ENCODE measurements around the gene ATP2B3. TPM values are rescaled to one million over a fixed set of nuclear protein-coding genes. Genes with fewer than 3 reads are reported as not detected.

The ATP2B3 gene
- total and polyA plus RNA-seq, 10 of the 15 experiments (the other 5 are each of a cell fraction or from before 2014, with no cell fraction given), result 0.01 TPM; not detected in 9

- H3K4me1 ChIP-seq (ENCODE audit: control insufficient read depth, insufficient read depth, low read length), result no peaks in the 10 kb centered on the region
- 42% methylated on average over 10 of the region's 10 CpGs for WGBS (ENCODE audit: insufficient coverage, insufficient replicate concordance, low lambda C conversion rate, missing lambda C conversion rate)
- CTCF ChIA-PET, result interaction anchor here (0.9 to 2.0 kb wide), 3 partner anchors 12 to 195 kb away, joined by 3 to 5 read pairs (median 3); no protein-coding TSS in a partner anchor
- H3K79me2 ChIP-seq (ENCODE audit: control insufficient read depth, insufficient read depth, low read length), result peaks cover 6% of the 10 kb centered on the region
- RAD21 ChIA-PET (ENCODE audit: unreplicated experiment), result no interaction called here
- no peaks in the 10 kb centered on the region for H3K9me3 ChIP-seq (replicated peaks; ENCODE audit: control insufficient read depth, insufficient read depth, low read length)
- POLR2A ChIA-PET, result no interaction called here
- no peak overlapping the region for H3K9ac ChIP-seq (ENCODE audit: control insufficient read depth, insufficient read depth, low read length)
- DNase-seq (ENCODE audit: low read depth, low spot score), result no peak
- H4K20me1 ChIP-seq (ENCODE audit: control insufficient read depth, insufficient read depth), result no peaks in the 10 kb centered on the region
- no peak overlapping the region for H3K4me3 ChIP-seq
- H3K4me2 ChIP-seq (ENCODE audit: control insufficient read depth, insufficient read depth), result no peak overlapping the region
- H3K27ac ChIP-seq (ENCODE audit: control insufficient read depth, insufficient read depth), result no peak overlapping the region
- no TSS peak for BruUV-seq (replicated peaks)
- in situ Hi-C loops (cut with MboI), result no loop called here
- H3K27me3 ChIP-seq (replicated peaks in 1 of 2; ENCODE audit: control insufficient read depth in 2 of 2, insufficient read depth in 2 of 2, low read length in 1 of 2), result no peaks in the 10 kb centered on the region; a peak in 1 of 4 replicates
- TF ChIP-seq FOS (IDR thresholded peaks at IDR 0.05; ENCODE audit: borderline replicate concordance, extremely low read depth, insufficient read length) (no peak), MEF2A (IDR thresholded peaks at IDR 0.05; ENCODE audit: insufficient read depth, low read depth, low read length) (no peak)
- SMC1A ChIA-PET (ENCODE audit: uncharacterized antibody, unreplicated experiment), result interaction anchor here (0.6 kb wide), 1 partner anchor 380 kb away, joined by 3 read pairs; no protein-coding TSS in a partner anchor
- no peak overlapping the region for H2AFZ ChIP-seq (ENCODE audit: control insufficient read depth, low read depth, low read length)
- ATAC-seq, result no peak
- FAIRE-seq, result no peak
- no peaks in the 10 kb centered on the region; a peak in 2 of 4 replicates for H3K36me3 ChIP-seq (ENCODE audit: control insufficient read depth in 2 of 2, insufficient read depth in 2 of 2, low read length in 1 of 2)
- intact Hi-C loops (cut with micrococcal nuclease; ENCODE audit: unreplicated experiment), result no loop called here
Observed at GRCh38 chrX:153473126-153473525, 44.3 kb upstream of the ATP2B3 start.

DNA sequence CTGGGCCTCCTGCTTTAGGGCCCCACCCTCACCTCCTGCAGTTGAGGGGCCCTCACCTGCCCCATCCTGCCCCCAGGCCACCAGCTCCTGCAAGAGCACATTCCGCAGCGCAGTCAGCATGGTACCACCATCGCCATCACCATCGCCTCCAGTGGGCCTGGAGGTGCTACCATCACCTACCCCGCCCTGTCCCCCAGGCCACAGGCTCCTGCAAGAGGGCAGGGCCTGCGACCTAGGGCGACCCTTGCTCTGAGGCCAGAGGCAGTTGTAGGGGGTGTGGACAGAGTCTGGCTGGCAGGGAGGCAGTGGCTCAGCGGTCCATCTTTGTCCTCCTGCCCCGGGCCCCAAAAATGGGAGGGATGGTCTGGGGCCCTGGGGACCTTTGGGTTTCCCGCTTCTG, 43.2 kb upstream of the ATP2B3 start:
- H3K4me2 ChIP-seq (ENCODE audit: control insufficient read depth, insufficient read depth), result no peak overlapping the region

More for the DNA sequence above, 43.2 kb upstream of the ATP2B3 start:
- H2AFZ ChIP-seq (ENCODE audit: control insufficient read depth, low read depth, low read length), result no peak overlapping the region
- H3K79me2 ChIP-seq (ENCODE audit: control insufficient read depth, insufficient read depth, low read length), result peaks cover 6% of the 10 kb centered on the region
- ChIA-PET SMC1A (ENCODE audit: uncharacterized antibody, unreplicated experiment) (no interaction called here), CTCF (no interaction called here), RAD21 (ENCODE audit: unreplicated experiment) (no interaction called here), POLR2A (no interaction called here)
- DNase-seq (ENCODE audit: low read depth, low spot score) (no peak), ATAC-seq (no peak), FAIRE-seq (no peak)
- no peak overlapping the region for H3K27ac ChIP-seq (ENCODE audit: control insufficient read depth, insufficient read depth)
- H4K20me1 ChIP-seq (ENCODE audit: control insufficient read depth, insufficient read depth), result no peaks in the 10 kb centered on the region
- no peaks in the 10 kb centered on the region; a peak in 1 of 4 replicates for H3K27me3 ChIP-seq (replicated peaks in 1 of 2; ENCODE audit: control insufficient read depth in 2 of 2, insufficient read depth in 2 of 2, low read length in 1 of 2)
- no peaks in the 10 kb centered on the region; a peak in 1 of 4 replicates for H3K36me3 ChIP-seq (ENCODE audit: control insufficient read depth in 2 of 2, insufficient read depth in 2 of 2, low read length in 1 of 2)
- no peaks in the 10 kb centered on the region for H3K4me1 ChIP-seq (ENCODE audit: control insufficient read depth, insufficient read depth, low read length)
- 83% methylated on average over 8 of the region's 10 CpGs for WGBS (ENCODE audit: insufficient coverage, insufficient replicate concordance, low lambda C conversion rate, missing lambda C conversion rate)
- TF ChIP-seq, protein P1, sequence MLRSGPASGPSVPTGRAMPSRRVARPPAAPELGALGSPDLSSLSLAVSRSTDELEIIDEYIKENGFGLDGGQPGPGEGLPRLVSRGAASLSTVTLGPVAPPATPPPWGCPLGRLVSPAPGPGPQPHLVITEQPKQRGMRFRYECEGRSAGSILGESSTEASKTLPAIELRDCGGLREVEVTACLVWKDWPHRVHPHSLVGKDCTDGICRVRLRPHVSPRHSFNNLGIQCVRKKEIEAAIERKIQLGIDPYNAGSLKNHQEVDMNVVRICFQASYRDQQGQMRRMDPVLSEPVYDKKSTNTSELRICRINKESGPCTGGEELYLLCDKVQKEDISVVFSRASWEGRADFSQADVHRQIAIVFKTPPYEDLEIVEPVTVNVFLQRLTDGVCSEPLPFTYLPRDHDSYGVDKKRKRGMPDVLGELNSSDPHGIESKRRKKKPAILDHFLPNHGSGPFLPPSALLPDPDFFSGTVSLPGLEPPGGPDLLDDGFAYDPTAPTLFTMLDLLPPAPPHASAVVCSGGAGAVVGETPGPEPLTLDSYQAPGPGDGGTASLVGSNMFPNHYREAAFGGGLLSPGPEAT (IDR thresholded peaks at IDR 0.05; ENCODE audit: low read depth), result no peak
- TF ChIP-seq PAX8 (IDR thresholded peaks at IDR 0.05), result no peak
- no peak for TF ChIP-seq PAX5 (IDR thresholded peaks at IDR 0.05; ENCODE audit: borderline replicate concordance, low read depth, low read length)
- no peak for TF ChIP-seq ZNF274 (IDR thresholded peaks at IDR 0.05; ENCODE audit: insufficient read depth, insufficient read length)
- intact Hi-C loops (cut with micrococcal nuclease; ENCODE audit: unreplicated experiment), result no loop called here
- no peaks in the 10 kb centered on the region for H3K9me3 ChIP-seq (replicated peaks; ENCODE audit: control insufficient read depth, insufficient read depth, low read length)
- in situ Hi-C loops (cut with MboI), result no loop called here
- no peak overlapping the region for H3K4me3 ChIP-seq
- H3K9ac ChIP-seq (ENCODE audit: control insufficient read depth, insufficient read depth, low read length), result no peak overlapping the region
- no TSS peak for BruUV-seq (replicated peaks)

Measured in GM12878 (cell line).